K562 (cell line): Measurements from ENCODE around the gene RNASEH2C. TPM values are rescaled to one million over a fixed set of nuclear protein-coding genes. Genes with fewer than 3 reads are reported as not detected.

Source experiments
- ATAC-seq: fragments of 200-7000 bp; cut with Tn5 transposase; 3 replicates; pipeline ENCODE4 v1.9.1; 2020; ENCODE audit warnings: moderate library complexity
- BruUV-seq: library from RNA; stranded (reverse); fragments of 400-500 nt; replicated peaks from 2 replicates; lab custom pipeline; 2021; lab: Mats Ljungman, UMichigan
- CTCF ChIA-PET: fragments of 300-600 bp; formaldehyde crosslinking; extraction: SDS; loops from one replicate; lab custom pipeline; 2021; ENCODE audit warnings: low intra/inter-chr PET ratio; lab: Yijun Ruan, JAX
- POLR2A ChIA-PET: fragments of 300-600, 350-650 bp; sonication (Branson Sonifier 250); formaldehyde crosslinking; extraction: SDS; loops from one replicate; lab custom pipeline; 2021; ENCODE audit warnings: antibody characterized with exemption, inconsistent platforms; lab: Yijun Ruan, JAX
- DNase-seq, 4 experiments: peaks; one replicate each; pipeline versions ENCODE4 v3.0.0 to v3.0.0-alpha.2; 2011 to 2018; ENCODE audit warnings: low spot score in 3 of 4, mixed read lengths in 3 of 4; ENCODE audit errors: extremely low read depth in 1 of 4
- FAIRE-seq: peaks from 2 replicates; lab custom pipeline; 2011; peaks lifted over from hg19 to GRCh38; lab: Jason Lieb, UNC
- H2AFZ ChIP-seq: 2 replicates; pipeline ENCODE4 v1.6.0; 2011; ENCODE audit warnings: low read depth, low read length, control low read depth, inconsistent platforms
- H3K27ac ChIP-seq: fragments of 200-600 bp; 3 replicates; pipeline ENCODE4 v1.8.0; 2011; ENCODE audit warnings: low read depth, mild to moderate bottlenecking, control low read depth, inconsistent platforms, low read length, moderate library complexity, mixed read lengths; ENCODE audit errors: extremely low read depth
- H3K27me3 ChIP-seq, 2 experiments: fragments of 300-600 bp in 1 of 2; 2 replicates in 1 of 2; 3 replicates in 1 of 2; pipeline versions ENCODE4 v1.6.0 to v1.8.0; 2011; ENCODE audit warnings: inconsistent platforms in 2 of 2, low read length in 2 of 2, mild to moderate bottlenecking in 1 of 2, mixed read lengths in 1 of 2, moderate library complexity in 1 of 2; ENCODE audit not compliant: control insufficient read depth in 2 of 2, insufficient read depth in 2 of 2
- H3K36me3 ChIP-seq: fragments of 300-600 bp; 3 replicates; pipeline ENCODE4 v1.8.0; 2011; ENCODE audit warnings: mild to moderate bottlenecking, low read length, inconsistent platforms; ENCODE audit not compliant: control insufficient read depth, insufficient read depth
- H3K4me1 ChIP-seq, 2 experiments: fragments of 200-600 bp in 1 of 2; replicated peaks in 1 of 2; 2 replicates in 1 of 2; 3 replicates in 1 of 2; pipeline versions ENCODE4 v1.5.1 to v1.8.0; 2011; ENCODE audit warnings: inconsistent platforms in 2 of 2, low read length in 2 of 2, mild to moderate bottlenecking in 1 of 2, mixed read lengths in 1 of 2, moderate library complexity in 1 of 2; ENCODE audit not compliant: control insufficient read depth in 2 of 2, insufficient read depth in 2 of 2
- H3K4me2 ChIP-seq: 2 replicates; pipeline ENCODE4 v1.6.1; 2011; ENCODE audit warnings: low read length, control low read depth, inconsistent platforms, mixed read lengths; ENCODE audit not compliant: insufficient read depth
- H3K4me3 ChIP-seq: fragments of 200-600 bp; sonication (generic), shearing (Covaris generic); 2 replicates; pipeline ENCODE4 v1.5.1; 2016; ENCODE audit warnings: control low read depth, inconsistent platforms
- H3K79me2 ChIP-seq: fragments of 200-600 bp; 3 replicates; pipeline ENCODE4 v1.8.0; 2011; ENCODE audit warnings: low read length, inconsistent platforms; ENCODE audit not compliant: control insufficient read depth, insufficient read depth
- H3K9ac ChIP-seq, 2 experiments: 2 replicates each; pipeline versions ENCODE4 v1.6.0 to v1.6.1; 2011; ENCODE audit warnings: low read depth in 2 of 2, low read length in 2 of 2, control low read depth in 1 of 2, inconsistent platforms in 1 of 2, mild to moderate bottlenecking in 1 of 2, mixed read lengths in 1 of 2; ENCODE audit not compliant: insufficient read depth in 1 of 2
- H3K9me1 ChIP-seq: one replicate; pipeline ENCODE4 v1.6.0; 2011; ENCODE audit warnings: inconsistent platforms, mild to moderate bottlenecking, low read length, moderate library complexity; ENCODE audit not compliant: control insufficient read depth, insufficient read depth
- H3K9me3 ChIP-seq: replicated peaks from 2 replicates; pipeline ENCODE4 v1.5.1; 2011; ENCODE audit warnings: low read depth, low read length, inconsistent platforms; ENCODE audit not compliant: control insufficient read depth, insufficient read depth
- H4K20me1 ChIP-seq: replicated peaks from 2 replicates; pipeline ENCODE4 v1.6.1; 2011; ENCODE audit warnings: low read length, inconsistent platforms, mixed read lengths; ENCODE audit not compliant: control insufficient read depth, insufficient read depth
- ESRRA ChIP-seq: fragments of 450-650 bp; IDR thresholded peaks from 2 replicates; pipeline ENCODE4 v1.6.1; 2014; ENCODE audit warnings: low read depth, mild to moderate bottlenecking, moderate library complexity, borderline replicate concordance
- ETV5 ChIP-seq: sonication (generic); formaldehyde crosslinking; IDR thresholded peaks from 2 replicates; pipeline ENCODE4 v1.4.0; 2020; ENCODE audit warnings: low read depth, mild to moderate bottlenecking, missing genetic modification reagents
- HEY1 ChIP-seq: fragments of 250-450 bp; sonication (Bioruptor Pico); IDR thresholded peaks from 2 replicates; pipeline ENCODE4 v1.5.0; 2020; ENCODE audit warnings: mild to moderate bottlenecking, moderate library complexity, borderline replicate concordance
- HNRNPLL ChIP-seq: fragments of 200-400 bp; formaldehyde crosslinking; IDR thresholded peaks from 2 replicates; pipeline ENCODE4 v1.6.1; 2017; ENCODE audit warnings: low read length, low read depth, mild to moderate bottlenecking; ENCODE audit not compliant: poor library complexity, severe bottlenecking
- PPARD ChIP-seq: fragments of 250-450 bp; sonication (Bioruptor Pico); IDR thresholded peaks from 2 replicates; pipeline ENCODE4 v1.8.0; 2022; ENCODE audit warnings: inconsistent platforms, mild to moderate bottlenecking, moderate library complexity
- SNAPC5 ChIP-seq: fragments of 250-450 bp; sonication (Bioruptor Pico); IDR thresholded peaks from 2 replicates; pipeline ENCODE4 v1.8.0; 2021; ENCODE audit warnings: moderate library complexity, mild to moderate bottlenecking, inconsistent platforms
- TCF7 ChIP-seq: sonication (generic); IDR thresholded peaks from 2 replicates; pipeline ENCODE4 v1.6.1; 2016; ENCODE audit warnings: antibody characterized with exemption, borderline replicate concordance
- TGIF2 ChIP-seq: sonication (generic); formaldehyde crosslinking; IDR thresholded peaks from 2 replicates; pipeline ENCODE4 v1.8.1; 2022; ENCODE audit warnings: mild to moderate bottlenecking, missing genetic modification reagents, moderate library complexity
- WHSC1 ChIP-seq: IDR thresholded peaks from one replicate; pipeline ENCODE4 v1.6.1; 2012; ENCODE audit warnings: low read length, control low read depth, inconsistent platforms
- ZNF695 ChIP-seq: fragments of 450-650 bp; formaldehyde crosslinking; IDR thresholded peaks from 2 replicates; pipeline ENCODE4 v1.4.0; 2020; ENCODE audit warnings: mild to moderate bottlenecking, moderate library complexity
- WGBS: fragments of 100-300 bp; shearing (Covaris generic); methylation state at CpG from one replicate; pipeline ENCODE4 v1.1.6; 2016; ENCODE audit warnings: low coverage, mixed read lengths; ENCODE audit not compliant: insufficient coverage; ENCODE audit errors: missing lambda C conversion rate; 5-methylcytosine and 5-hydroxymethylcytosine counted together
- in situ Hi-C: fragments of 300-500 bp; cut with MboI; formaldehyde crosslinking; loops from 4 replicates; pipeline ENCODE4 v1.15.0; 2018; ENCODE audit warnings: inconsistent platforms, mixed read lengths
- intact Hi-C: fragments of 100-400 bp; cut with micrococcal nuclease; formaldehyde crosslinking; loops from 2 replicates; pipeline ENCODE4 v1.14.2; 2022
- polyA plus RNA-seq, 8 experiments: library from polyadenylated mRNA; depleted of rRNA in 4 of 8; stranded (reverse) in 5 of 8; unstranded in 3 of 8; fragments of >200 nt; fragmentation: Nextera tagmentation in 2 of 8; fragmentation: Illumina TruSeq in 1 of 8; extraction: Ambion mirVana in 2 of 8; extraction: Trizol in 1 of 8; gene quantifications; 2 replicates each; pipeline versions ENCODE4 v1.2.1 to v1.2.3, GENCODE V29; 2011 to 2014; ENCODE audit warnings: inconsistent platforms in 1 of 8, missing spikeins in 1 of 8
- total RNA-seq, 7 experiments: library from RNA; depleted of rRNA in 6 of 7; stranded (reverse); fragments of >200 nt in 6 of 7; fragmentation: Illumina TruSeq in 2 of 7; extraction: Trizol in 2 of 7; gene quantifications; 2 replicates each; pipeline versions ENCODE4 v1.2.1 to v1.2.3, GENCODE V29; 2011 to 2021; ENCODE audit warnings: low replicate concordance in 1 of 7

RNASEH2C gene
- total and polyA plus RNA-seq, 9 of the 15 experiments (the other 6 are each of a cell fraction or from before 2014, with no cell fraction given) = 5.4 to 78.2 (median 15.6) TPM

GRCh38 chr11:65718531-65718930, 2.1 kb downstream of the RNASEH2C start:
- H3K4me2 ChIP-seq = peak overlapping the region; percentile 93
- in situ Hi-C loops = loop anchor here (10.0 kb wide), 1 partner anchor 276 kb away; no protein-coding TSS in a partner anchor
- ATAC-seq (no peak), DNase-seq (no peak), FAIRE-seq (no peak)
- CTCF ChIA-PET = no interaction called here
- intact Hi-C loops = no loop called here
- peaks cover 12 to 23% of the 10 kb centered on the region in 2 experiments; a peak in 4 of 5 replicates for H3K4me1 ChIP-seq
- no TSS peak for BruUV-seq
- POLR2A ChIA-PET = interaction anchor here (0.6 to 2.1 kb wide), 3 partner anchors 52 to 620 kb away, joined by 3 to 9 read pairs (median 3); no protein-coding TSS in a partner anchor
- H4K20me1 ChIP-seq = peaks cover 15% of the 10 kb centered on the region
- H3K27ac ChIP-seq = no peak overlapping the region; the same call in 2 of the 3 replicates
- H2AFZ ChIP-seq = no peak overlapping the region
- TF ChIP-seq TCF7 = no peak
- no peak for TF ChIP-seq PPARD (CRISPR knock-in tag)
- TF ChIP-seq HEY1 = no peak
- no peak for TF ChIP-seq ESRRA
- no peak for TF ChIP-seq WHSC1
- TF ChIP-seq ETV5 (CRISPR knock-in tag) = no peak
- no peak for TF ChIP-seq ZNF695 (CRISPR knock-in tag)
- TF ChIP-seq SNAPC5 = no peak
- TF ChIP-seq HNRNPLL = no peak
- TF ChIP-seq TGIF2 (CRISPR knock-in tag) = no peak
- WGBS = 87% methylated on average over 4 of the region's 4 CpGs
- H3K9me1 ChIP-seq = peaks cover 3% of the 10 kb centered on the region
- H3K4me3 ChIP-seq = no peak overlapping the region
- peaks cover 61% of the 10 kb centered on the region for H3K36me3 ChIP-seq
- H3K27me3 ChIP-seq = no peaks in the 10 kb centered on the region
- peak overlapping the region in 1 of 2 experiments; percentile 96; a peak in 1 of 4 replicates for H3K9ac ChIP-seq
- peaks cover 24% of the 10 kb centered on the region for H3K79me2 ChIP-seq
- no peaks in the 10 kb centered on the region for H3K9me3 ChIP-seq
